HG03039 (cell line): ENCODE measurements around the gene FGF11.
"Not testable (repeated sequence)": the region's sequence is repeated elsewhere in the genome, so short reads cannot be mapped to it uniquely, and the experiment has no call there.

ENCODE experiments used
- ATAC-seq: cut with Tn5 transposase; IDR thresholded peaks from one replicate; pipeline ENCODE4 v1.9.1; 2021; ENCODE audit warnings: mild to moderate bottlenecking, moderate library complexity; ENCODE audit not compliant: unreplicated experiment

Gene FGF11

DNA sequence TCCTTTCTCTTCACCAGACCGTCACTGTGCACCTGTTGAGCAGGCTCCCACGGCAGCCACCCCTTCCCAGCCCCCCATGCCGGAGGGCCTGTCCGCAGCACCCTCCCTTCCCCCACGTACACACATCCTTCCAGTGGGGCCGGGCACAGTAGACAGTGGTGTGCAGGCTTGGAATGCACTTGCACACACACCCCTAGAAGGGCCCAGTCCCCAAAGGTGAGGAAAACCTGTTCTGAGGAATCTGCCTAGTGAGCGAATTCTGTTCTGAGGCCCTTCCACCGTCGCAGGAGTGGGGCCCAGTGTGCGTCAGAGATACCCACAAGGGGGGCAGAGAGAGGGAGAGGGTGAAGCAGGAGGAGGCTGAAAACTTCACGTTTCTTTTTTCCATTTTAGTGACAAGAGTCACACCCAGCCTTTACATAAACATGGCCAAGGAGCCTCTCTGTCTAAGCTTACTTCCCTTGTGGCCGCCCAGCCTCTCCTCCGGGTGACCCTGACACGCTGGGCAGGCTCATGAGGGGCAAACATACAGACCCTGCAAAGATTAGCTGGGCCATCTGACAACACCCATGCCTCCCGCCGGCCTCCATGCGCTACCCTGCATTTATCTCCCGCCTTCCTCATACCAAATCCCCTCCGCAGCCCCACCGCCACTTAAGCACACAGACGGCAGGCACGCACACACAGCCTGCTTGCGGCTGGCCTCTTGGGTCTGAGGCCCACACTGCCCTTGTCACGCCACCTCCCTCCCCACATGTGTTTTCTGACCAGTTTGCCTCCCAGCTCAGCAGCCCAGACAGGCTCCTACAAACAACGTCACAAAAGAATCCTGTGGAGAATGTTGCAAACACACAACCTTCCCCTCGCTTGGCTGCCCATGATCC is 38.3 kb downstream of the FGF11 start:
- no peak for ATAC-seq

DNA sequence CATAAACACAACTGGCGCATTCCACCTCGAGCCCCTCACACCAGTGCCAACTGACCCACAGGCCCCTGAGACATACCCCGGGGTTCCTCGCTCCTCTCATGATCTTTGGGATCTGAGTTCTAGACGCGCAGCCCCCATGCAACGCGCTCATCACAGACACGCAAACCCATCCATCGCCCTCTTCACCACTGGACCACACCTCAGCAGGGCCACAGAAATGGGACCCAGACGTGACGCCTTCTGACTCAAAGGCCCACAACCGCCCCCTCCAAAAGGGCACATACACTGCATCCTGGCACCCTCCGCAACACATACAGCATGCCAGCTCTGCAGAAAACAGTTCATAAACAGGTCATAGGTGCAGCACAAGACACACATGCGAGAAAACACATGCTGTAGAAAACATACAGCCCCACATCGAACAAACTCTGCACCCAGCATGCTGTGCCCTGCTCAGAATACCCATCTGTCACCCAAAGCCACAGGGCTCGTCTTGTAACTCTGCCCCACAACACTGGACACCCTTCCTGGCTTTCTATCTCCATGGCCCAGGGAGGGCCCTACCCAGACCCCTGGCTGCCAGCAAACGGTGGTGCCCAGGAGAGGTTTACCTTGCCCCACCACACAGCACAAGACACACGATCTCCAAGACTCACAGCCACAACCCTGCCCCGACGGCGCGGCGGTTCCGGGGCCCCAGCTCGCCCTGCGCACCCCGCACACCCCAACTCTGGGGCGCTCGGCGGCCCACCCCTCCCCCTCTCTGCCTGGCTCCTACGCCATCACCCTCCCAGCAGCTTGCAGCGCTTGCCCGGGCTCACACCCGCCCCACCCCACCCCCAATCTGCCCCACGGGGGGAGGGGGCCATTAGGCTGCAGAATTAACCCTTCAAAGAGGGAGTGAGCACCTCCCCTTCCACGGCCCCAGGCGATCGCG is 39.2 kb downstream of the FGF11 start:
- ATAC-seq: no peak

DNA sequence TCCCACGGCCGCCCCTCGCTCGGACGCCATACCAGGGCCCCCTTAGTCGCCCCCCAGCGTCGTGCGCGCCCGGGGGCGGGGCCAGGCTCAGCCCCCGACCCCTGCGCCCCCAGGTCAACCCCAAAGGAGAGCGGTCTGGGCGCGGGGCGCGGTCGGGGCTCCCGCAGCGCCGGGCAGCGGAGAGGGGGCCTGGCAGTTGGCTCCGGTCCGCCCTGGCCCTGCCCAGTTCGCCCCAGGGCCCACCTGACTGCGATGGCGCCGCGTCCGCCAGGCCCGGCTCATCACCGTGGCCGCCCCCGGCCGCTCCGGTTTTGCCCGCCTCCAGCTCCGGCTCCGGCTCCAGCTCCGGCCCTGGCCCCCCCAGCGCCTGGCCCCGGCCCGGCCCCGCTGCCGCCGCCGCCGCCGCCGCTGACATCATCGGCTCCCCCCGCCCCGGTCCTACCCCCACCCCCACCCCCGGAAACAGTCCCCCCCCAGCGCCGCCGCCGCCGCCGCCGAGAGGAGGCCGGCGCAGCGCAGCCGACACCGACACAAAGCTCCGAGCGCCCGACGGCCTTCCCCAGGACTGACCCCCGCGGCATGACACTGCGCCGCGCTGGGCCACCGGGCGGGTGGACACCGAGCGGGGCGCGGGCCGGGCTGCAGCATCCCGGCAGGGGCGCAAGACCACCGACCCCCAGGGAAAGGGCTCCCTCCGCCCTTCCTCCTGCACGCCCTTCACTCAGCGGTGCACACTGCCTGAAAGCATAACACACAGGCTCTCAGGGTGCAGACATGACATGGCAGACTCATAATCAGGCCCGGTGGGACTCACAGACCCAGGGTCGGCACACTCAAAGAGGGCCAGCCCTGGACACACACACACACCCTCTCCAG is 40.1 kb downstream of the FGF11 start, which contains the start of gene ZBTB4:
TSS of gene ZBTB4 (minus strand) at position 419 of the 876 bp plus-strand sequence. CDS start 12,830 bp downstream, outside the sequence.
- no peak for ATAC-seq

GRCh38 chr17:7480089-7480384 is 40.7 kb downstream of the FGF11 start:
- no peak for ATAC-seq

- ATAC-seq: not testable (repeated sequence)
Observed at GRCh38 chr17:7481275-7481674, 42.0 kb downstream of the FGF11 start, which contains the start of gene SLC35G6. Gene SLC35G6 (plus strand): TSS chr17:7481446. CDS start chr17:7481517, 71 bp downstream.

- not testable (repeated sequence) for ATAC-seq
Observed at GRCh38 chr17:7481842-7482741, 42.8 kb downstream of the FGF11 start.

DNA sequence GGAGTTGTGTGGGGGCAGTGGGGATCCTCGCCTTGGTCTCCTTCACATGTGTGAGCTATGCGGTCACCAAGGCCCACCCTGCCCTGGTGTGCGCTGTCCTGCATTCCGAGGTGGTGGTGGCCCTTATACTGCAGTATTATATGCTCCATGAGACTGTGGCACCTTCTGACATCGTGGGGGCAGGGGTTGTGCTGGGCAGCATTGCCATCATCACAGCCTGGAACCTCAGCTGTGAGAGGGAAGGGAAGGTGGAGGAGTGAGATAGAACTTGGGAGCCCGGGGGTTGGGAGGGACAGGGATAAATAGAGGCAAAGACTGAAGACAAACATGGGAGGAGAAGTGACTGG is 43.4 kb downstream of the FGF11 start:
- not testable (repeated sequence) for ATAC-seq

- peak; percentile 28 for ATAC-seq
Observed at GRCh38 chr17:7483255-7484066, 44.1 kb downstream of the FGF11 start.

- ATAC-seq: peak; percentile 49
Observed at GRCh38 chr17:7484067-7484918, 45.0 kb downstream of the FGF11 start, which contains the start of gene POLR2A. Gene POLR2A (plus strand): TSS chr17:7484366.

DNA sequence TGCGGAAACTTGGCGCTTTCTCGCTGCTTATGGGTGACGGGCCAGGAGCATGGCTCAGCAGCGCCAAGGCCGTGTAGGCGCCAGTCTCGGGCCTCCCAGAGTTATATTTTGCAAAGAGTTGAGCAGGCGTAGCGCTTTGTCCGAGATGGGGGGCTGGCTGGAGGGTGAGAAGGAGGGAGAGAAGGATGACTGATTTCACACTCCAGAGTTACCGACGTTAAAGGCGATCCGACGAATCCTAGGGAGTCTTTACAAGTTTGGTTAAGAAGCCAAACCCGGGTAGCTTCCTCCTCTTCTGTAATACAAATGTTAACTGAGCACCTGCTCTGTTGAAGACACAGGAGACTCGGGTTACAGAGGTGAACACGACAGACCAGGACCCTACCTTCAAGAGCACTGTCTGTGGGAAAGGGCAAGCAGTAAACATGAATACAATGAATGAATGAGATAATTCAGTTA is 45.6 kb downstream of the FGF11 start:
- no peak for ATAC-seq

DNA sequence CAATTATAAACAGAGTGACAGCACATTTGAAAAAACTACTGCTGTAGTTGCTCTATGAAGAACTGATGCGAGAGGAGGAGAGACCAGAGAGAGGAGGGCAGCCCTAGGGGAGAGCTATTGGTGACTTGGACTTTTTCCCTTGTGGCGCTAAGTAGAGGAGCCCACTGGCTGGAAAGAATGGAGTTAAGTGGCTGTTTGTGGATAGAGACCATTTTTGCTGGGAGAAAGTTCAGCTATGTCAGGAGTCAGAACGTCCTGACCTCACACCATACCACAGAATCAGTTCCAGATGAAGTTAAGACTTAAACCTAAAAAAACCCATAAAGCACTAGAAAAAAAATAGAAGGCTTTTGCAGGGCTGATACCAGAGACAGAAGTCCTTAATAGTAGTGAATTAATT is 46.9 kb downstream of the FGF11 start:
- no peak for ATAC-seq

GRCh38 chr17:7490144-7490543 is 50.8 kb downstream of the FGF11 start:
- ATAC-seq: no peak

DNA sequence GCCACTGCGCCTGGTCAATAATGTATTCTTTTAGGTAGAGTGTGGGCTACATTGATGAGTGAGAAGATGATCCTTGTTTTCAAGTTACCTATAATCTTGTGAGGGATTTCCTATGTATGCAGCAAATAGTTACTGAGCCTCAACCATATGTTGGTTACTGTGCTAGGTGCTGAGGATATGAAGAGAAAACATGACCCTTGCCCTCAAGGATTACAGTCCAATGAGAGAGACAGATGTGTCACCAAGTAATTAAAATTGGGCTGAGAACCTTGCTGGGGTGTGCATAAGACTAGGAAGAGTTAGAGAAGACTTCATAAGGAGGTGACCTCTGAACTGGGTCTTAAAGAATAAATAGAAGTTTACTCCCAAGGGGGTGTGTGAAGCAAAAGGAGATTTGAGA is 52.3 kb downstream of the FGF11 start:
- no peak for ATAC-seq

DNA sequence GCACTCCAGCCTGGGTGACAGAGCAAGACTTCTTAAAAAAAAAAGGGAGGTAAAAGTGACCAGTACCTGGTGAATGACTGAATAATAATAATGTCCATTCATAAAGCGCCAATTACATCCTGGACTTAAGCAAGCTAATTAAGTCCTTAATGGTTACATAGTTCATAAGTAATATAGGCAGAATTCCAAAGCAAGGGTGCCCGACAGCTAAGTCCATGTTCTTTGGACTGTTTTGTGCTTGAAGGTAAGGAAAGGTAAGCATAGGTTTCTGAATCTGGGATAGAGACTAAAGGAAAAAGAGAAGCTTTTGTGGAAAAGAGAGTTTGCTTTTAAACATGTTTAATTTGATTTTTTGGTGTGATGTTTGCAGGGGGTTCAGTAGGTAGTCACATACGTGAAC is 54.6 kb downstream of the FGF11 start:
- no peak for ATAC-seq
